HG02623 (cell line): ENCODE data around the gene TOE1.

ENCODE experiments used
- ATAC-seq: cut with Tn5 transposase; IDR thresholded peaks from one replicate; pipeline ENCODE4 v1.9.1; 2021; ENCODE audit warnings: moderate library complexity; ENCODE audit not compliant: unreplicated experiment

TOE1 gene

GRCh38 chr1:45326627-45327623 is 13.0 kb upstream of the TOE1 start, which contains the start of gene HPDL:
Gene HPDL, plus strand, starts transcription at chr1:45326895. Its CDS starts 254 bp downstream, at chr1:45327149.
- no peak for ATAC-seq

GRCh38 chr1:45327644-45328515 is 12.1 kb upstream of the TOE1 start:
- no peak for ATAC-seq

DNA sequence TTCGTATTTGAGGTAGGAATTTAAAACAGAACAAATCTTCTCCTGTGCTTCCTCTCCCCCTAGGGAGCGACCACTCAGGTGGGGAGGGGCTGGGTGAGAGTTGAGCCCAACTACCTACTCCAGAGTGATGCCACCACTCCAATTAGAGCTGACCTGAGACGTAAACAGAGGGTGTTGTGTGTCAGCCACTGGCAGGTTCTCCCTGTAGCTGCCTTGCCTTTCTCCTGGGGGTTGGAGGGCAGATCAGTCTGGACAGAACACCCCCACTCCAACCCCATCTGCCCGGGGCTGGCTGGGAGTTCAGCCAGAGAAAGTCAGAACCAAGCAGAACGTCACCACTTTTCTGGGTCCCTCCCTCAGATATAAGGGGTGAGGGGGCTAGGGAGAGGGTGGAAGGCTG is 11.3 kb upstream of the TOE1 start:
- ATAC-seq: no peak

DNA sequence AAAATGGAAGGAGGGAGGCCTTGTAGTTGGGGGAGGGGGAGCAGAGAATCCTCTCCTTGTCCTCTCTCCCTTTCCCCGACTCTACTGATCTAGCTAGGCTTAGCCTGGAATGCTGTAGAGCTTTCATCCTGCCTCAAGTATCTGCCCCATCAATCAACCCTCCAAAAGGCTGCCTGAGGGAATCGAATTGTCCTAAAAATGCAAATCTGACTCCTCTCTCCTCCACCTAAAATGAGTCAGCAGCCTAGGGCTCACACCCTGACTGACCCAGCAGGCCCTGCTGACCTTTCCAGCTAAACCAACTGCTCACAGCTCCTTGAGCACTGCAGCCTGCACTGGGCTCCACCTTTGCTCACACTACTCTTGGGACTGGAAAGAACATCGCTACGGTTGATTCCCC is 10.5 kb upstream of the TOE1 start:
- ATAC-seq: no peak

GRCh38 chr1:45331436-45332345 is 8.3 kb upstream of the TOE1 start:
- no peak for ATAC-seq

GRCh38 chr1:45332346-45332720 is 7.6 kb upstream of the TOE1 start:
- no peak for ATAC-seq

GRCh38 chr1:45334308-45335245 is 5.4 kb upstream of the TOE1 start:
- ATAC-seq: no peak

- ATAC-seq: no peak
Measured at GRCh38 chr1:45335855-45336324, 4.1 kb upstream of the TOE1 start.

DNA sequence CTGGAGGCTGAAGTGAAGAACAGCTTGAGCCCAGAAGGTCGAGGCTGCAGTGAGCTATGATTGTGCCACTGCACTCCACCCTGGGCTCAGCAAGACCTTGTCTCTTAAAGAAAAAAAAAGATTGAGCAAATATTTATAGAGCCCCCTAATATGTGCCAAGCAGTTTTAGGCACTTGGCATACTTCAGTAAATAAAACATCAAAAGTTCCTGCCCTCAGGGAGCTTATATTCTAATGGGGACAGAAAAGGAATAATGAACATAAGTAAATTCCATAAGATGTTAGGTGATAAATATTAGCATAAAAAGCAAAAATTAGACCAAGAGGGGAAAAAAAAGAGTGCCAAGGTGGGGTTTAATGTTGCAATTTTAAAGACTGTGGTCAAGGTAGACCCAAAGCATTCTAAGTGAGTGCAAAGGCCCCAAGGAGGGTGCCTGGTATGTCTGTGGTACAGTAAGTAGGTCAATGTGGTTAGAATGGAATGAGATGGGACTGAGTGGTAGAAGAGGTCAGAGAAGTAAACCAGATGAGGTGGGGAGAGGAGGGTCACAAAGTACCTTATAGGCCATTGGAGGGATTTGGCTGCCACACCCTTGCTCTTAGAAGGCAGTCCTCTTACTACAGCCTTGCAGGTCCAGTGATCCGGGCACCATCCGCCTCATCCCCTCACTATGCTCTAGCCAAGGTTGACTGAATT is 2.2 kb upstream of the TOE1 start:
- no peak for ATAC-seq

GRCh38 chr1:45340816-45341466 is 971 bp downstream of the TOE1 start:
- ATAC-seq: no peak

DNA sequence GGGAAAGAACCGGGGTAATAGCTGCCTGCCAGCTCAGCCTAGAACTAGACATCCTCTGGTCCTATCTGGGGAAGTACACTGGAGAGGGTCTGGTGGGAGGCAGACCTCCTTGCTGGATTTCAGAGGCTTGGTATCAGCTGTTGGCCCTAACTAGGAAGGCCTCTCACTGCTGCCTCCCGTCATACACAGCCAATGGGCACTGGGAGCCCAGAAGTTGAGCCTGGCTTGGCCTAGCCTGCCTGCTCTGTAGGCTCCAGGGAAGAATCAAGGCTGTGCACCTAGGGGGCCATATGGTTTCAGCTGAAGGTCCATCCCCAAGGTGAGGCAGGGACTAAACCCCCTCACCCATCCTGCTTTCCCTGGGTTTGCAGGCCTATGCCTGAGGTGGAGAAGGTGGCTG is 4.5 kb downstream of the TOE1 start:
- no peak for ATAC-seq

- no peak for ATAC-seq
Measured at GRCh38 chr1:45345014-45345413, 5.0 kb downstream of the TOE1 start.

GRCh38 chr1:45346473-45346872 is 6.5 kb downstream of the TOE1 start:
- no peak for ATAC-seq

DNA sequence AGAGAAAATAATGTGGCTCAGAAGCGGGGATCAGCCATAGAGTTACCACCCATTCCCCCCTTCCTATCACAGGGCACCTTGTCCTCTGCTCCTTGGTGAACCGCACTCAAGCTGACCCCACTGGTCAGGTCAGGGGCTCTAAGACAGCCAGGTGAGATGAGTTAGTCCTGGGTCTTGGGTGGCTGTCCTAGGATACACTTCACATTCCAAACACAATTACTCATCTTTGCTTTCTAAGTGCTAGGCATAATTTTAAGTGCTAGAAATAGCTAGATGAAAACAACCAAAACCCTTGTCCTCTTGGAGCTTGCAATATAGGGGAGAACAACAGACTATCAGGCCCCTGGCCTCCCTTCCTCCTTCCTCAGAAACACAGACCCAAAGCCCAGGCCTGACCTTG is 8.1 kb downstream of the TOE1 start:
- no peak for ATAC-seq

- no peak for ATAC-seq
Measured at GRCh38 chr1:45348609-45348965, 8.6 kb downstream of the TOE1 start.

DNA sequence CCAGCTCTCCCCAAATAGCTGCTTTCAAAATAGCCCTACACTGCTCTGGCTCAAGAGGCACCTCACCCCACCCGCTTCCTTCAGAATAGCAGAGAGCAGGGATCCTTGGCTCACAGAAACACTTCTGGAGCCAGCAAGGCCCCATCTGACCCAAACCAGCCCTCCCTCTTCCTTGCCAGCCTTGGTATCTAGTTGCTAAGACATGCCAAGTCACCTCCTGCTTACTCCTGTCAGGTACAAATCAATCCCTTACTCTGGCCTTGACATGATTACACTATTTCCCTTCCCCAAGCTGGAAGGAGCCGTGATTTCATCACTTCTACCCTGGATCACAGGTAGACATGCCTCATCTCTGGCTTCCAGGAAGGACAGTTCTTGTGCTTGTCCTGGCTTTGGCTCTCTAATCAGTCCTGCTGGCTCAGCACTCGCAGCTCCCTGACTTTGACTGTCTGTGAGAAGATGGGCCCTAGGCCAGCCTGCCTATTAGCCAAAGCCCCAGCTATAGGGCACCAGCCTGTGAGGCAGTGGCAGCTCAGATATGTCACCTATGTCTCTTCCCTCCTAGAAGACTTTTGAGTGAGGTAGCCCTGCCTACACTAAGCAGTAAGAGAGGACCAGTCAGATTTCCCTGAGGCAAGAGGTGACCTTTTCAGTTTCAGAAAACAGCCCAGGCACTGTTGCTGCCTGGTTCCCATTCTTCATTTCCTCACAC is 9.2 kb downstream of the TOE1 start:
- ATAC-seq: no peak

- no peak for ATAC-seq
Measured at GRCh38 chr1:45351508-45351907, 11.5 kb downstream of the TOE1 start.

- no peak for ATAC-seq
Measured at GRCh38 chr1:45353685-45354084, 13.7 kb downstream of the TOE1 start.
